ENCODE results near the gene SUV39H2.
"Not testable (repeated sequence)": the region's sequence is repeated elsewhere in the genome, so short reads cannot be mapped to it uniquely, and the experiment has no call there.

SUV39H2 gene

DNA sequence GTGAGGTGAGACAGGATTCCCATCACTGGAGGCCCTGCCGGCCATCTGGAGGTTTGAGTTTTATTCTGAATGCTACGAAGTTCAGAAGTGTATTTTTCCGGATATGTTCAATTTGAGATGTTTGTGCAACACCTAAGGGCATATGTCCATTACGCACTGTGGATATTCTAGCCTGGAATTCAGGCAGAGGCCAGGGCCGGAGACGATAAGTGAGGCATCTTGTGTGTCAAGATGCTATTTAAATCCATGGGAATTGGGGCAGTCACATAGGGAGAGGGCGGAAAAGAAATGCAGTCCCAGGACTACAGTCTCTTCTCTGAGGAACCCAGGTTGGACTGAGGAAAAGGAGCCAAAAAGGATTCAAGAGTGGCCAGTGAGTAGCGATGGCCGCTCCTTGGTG, 1.9 kb upstream of the SUV39H2 start:
- DNase-seq: no peak

DNA sequence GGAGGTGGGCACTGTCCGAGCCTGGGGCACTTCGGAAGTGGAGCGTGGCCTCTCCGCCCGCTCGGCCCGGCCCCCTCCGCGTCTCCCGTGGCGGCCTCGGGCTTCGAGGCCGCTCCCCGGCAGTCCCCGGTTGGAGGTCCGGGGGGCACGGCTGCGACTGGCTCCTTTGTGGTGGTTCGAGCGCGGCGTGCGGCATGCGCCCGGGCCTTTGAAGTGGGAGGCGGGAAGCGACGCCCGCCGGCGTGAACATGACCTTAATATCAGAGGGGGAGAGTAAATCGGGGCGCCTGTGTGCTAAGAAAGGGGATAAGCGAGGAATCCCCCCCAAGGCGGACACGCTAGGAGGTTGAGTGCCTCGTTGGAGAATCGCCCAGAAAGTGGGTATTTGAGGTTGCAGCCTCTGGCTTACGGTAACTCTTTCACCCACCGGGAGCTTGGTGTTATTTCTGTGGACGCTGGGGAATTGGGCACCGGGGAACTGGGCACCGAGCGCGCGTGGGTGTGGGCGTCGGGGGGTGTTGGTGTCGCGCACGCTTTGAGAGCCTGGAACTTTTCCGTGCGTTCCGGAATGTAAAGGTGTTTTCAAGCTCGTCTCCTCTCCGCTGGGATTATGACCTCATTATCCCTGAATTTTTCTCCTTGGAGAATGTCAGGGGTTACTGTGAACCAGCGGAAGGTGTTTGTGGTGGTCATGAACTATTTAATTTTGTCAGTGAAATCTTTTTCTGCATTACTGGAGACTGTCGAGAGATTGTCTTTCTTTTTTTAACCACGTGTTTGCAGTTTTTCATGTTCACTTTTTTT, 660 bp downstream of the SUV39H2 start:
- peak; percentile 29 for DNase-seq

DNA sequence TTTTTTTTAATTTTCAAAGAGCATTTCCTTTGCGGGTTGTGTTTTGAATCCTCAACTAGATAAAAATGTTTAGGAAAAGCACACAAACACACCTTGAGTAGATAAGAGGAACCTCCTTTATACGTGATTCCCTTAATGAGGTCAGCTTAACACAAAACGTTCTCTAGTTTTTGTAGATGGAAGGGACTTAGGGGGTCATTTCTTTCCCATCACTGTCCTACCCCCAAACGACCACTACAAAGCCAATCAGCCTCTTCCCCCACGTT, 1.2 kb downstream of the SUV39H2 start:
- no peak for DNase-seq

DNA sequence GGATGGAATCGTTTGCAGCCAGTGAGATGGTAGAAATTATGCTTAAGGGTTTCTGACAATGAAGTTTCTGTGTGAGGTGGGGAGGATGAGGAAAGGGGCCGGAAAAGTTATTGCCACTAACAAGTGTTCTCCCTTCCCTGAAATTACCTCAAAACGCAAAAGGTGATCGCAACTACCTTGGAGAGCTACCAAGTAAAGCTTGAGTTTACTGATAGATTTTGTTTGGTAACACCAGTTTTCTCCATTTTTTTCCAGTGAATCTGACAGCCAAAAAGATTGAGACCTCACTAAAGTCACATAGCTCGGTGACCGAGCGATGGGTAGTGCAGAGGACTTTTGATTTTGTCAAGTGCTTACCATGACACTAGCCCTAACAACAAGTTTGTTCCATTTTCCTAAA, 1.6 kb downstream of the SUV39H2 start:
- DNase-seq: no peak

DNA sequence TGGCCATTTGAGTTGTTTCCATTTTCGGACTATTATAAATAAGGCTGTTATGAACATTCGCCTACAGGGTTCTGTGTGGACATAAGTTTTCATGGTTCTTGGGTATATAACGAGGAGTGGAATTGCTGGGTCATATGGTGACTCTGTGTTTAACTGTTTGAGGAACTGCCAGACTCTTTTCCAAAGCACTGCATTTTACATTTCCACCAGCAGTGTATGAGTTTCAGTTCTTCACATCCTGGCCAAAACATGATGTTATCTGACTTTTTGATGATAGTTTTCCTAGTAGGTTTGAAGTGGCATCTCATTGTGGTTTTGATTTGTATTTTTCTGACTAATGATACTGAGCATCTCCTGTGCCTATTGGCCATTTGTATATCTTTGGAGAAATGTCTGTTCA, 5.4 kb downstream of the SUV39H2 start:
- DNase-seq: no peak

DNA sequence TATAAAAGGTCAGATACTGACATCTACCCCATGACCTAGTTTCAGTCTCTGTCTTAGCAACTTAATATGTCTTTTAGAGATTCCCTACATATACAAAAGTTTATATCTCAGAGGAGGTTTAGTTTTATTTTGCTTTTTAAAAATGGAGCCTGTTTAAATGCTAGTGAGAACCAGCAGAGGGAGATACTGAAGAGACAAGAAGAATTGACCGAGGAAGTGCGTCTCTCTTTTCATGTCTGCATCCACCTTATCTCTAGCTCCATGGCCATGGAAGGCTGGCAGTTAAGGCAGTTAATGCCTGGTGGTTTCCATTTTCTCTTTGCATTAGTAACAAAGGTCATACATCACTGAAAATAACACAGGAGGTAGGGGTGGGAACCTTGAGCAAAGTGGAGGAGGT, 10.7 kb downstream of the SUV39H2 start:
- DNase-seq: no peak

DNA sequence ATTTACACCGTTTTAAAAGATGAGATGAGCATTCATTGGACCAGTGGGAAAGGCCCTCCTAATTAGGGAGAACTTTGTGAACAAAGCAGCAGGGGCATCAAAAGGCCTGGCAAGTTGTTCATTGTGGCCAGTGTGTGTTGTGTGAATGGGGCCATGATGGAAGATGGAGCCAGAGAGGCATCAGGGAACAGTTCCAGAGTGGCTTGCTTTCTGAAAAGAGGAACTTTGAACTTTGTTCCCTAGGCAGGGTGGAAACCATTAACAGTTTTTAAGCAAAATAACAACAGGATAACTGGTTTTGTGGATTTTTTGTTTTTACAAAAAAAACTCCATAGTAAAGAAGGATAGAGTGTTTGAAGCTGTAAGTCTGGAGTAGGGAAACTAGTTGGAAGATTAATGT, 12.5 kb downstream of the SUV39H2 start:
- DNase-seq: no peak

DNA sequence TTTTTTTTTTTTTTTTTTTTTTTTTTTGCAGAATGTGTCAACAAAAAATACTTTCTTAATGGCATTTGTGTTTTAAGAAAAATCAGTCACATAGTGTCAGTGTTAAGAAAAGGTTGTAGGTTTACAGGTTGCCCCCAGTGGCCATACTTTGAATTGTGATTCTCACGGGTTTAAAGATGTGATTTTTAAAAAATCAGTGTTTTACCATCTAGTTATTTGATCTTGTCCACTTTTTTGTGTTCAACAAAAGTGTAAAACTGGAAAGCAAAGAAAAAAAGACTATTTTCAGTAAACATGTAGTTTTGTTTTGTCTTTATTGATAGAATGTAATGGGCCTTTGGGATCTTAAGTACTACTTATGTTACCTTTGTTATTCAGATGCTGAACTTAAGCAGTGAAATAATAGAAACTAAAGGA, 25.7 kb downstream of the SUV39H2 start:
- DNase-seq: no peak

DNA sequence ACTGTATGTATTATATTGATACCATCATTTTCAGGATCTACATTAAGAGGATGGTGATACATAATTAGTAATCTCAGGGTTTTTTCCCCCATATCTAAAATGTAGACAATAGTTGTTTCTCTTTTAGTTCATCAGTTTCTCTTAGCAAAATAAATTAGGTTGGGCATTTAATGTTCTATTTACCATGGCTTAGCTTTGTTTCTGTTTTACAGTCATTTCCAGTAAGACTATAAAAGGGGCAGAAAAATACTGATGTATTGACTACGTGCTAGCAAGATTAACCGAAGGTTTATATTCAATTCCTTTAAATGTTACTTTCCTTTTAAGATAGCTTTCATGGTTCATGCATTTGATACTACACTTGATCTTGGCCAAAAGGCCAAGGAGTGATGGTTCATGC, 26.2 kb downstream of the SUV39H2 start:
- DNase-seq: no peak

DNA sequence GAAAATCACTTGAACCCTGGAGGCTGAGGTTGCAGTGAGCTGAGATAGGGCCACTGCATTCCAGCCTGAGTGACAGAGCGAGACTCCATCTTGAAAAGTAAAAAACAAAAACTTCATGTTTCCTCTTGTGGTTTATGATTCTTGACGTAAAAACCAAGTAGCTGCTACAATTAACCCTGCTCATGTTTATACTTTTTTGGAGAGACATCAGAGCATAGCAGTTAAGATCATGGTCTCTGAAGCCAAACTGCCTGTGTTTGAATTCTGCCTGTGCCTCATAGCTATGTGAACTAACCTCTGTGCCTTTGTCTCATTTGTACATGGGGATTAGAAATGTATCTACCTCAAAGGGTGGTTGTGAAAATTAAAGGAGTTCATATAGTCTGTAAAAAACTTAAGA, 27.2 kb downstream of the SUV39H2 start:
- DNase-seq: no peak

DNA sequence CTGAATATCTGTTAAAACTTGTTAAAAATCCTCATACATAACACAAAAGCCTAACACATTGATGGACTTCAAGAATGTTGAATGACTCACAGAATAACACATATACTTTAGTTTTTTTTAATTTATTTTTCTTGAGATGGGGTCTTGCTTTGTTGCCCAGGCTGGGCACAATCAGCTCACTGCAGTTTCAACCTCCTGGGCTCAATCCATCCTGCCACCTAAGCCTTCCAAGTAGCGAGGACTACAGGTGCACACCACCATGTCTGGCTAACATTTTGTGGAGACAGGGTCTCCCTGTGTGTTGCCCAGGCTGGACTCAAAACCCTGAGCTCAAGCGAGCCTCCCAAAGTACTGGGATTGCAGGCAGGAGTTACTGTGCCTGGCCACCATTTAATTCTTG, 28.1 kb downstream of the SUV39H2 start:
- DNase-seq: no peak

DNA sequence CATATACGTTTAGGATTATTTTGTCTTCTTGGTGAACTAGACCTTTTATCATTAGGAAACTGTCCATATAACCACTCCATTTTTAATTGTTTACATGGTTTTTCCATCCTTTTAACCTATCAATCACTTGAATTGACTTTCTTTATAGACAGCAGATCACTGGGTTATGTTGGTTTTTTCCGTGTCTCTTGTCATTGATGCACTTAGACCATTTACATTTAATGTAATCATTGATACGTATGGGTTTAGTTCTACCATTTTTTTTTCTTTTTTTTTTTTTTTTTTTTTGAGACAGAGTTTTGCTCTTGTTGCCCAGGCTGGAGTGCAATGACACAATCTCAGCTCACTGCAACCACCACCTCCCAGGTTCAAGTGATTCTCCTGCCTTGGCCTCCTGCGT, 28.9 kb downstream of the SUV39H2 start:
- not testable (repeated sequence) for DNase-seq

DNA sequence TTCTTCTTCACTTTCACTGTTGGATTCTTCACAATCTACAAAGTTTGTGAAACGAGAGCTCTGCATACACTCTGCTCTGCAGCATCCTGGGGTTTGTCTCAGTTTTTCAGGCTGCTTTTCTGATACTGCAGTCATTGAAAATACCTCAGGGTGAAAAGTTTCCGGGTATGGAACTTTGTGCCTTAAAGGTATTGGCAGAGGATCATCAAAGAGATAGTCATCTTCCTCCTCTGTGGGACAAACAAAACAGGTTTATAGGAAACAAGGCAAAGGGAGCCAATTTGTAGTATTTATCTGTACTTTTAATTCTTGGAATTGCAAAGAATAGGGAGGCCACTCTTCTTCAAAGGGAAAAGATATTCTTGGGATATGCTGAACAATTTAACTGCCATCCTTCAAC, 30.4 kb downstream of the SUV39H2 start:
- DNase-seq: no peak

DNA sequence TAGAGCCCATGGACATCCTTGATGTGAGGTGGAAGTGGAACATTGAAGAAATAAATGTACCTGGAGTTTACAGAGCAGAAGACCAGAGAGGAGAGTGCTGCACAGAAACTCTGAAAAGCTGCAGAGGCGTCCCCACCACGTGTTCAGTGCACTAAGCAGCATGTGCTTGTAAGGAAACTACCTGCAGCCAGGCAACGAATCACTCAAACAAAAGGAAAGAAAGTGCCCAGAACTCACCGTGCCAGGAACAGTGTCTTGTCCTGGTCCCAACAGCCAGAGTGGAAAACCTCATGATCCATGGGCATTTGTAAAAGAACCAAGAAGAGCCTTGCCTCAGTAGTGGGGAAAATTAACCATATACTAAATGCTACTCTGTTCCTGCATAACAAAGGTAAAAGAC, 32.3 kb downstream of the SUV39H2 start:
- DNase-seq: no peak

DNA sequence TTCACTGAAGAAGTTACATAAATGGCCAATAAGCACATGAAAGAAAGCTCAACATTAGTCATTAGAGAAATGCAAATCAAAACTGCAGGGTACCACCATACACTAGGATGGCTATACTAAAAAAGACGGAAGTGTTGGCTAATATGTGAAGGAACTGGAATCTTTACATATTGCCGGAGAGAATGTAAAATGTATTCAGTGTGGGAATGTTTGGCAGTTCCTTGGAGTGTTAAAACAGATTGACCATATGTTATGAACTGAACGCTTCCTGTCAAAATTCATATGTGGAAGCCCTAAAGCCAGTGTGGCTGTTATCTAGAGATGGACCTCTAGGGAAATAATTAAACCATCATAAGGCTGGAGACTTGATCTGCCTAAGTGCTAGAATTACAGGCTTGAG, 33.1 kb downstream of the SUV39H2 start:
- DNase-seq: no peak

DNA sequence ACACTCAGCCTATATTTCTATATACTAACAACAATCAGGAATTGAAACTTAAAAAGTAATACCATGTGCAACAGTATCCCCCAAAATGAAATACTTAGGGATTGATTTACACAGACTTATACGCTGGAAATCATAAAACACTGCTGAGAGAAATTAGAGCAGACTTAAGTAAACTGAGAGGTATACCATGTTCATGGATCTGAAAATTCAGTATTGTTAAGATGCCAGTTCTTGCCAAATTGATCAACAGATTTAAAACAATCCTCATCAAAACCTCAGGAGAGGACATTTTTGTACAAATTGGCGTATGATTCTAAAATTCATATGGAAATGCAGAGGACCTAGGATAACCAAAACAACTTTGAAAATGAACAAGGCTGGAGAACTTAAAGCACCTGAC, 37.9 kb downstream of the SUV39H2 start:
- no peak for DNase-seq

DNA sequence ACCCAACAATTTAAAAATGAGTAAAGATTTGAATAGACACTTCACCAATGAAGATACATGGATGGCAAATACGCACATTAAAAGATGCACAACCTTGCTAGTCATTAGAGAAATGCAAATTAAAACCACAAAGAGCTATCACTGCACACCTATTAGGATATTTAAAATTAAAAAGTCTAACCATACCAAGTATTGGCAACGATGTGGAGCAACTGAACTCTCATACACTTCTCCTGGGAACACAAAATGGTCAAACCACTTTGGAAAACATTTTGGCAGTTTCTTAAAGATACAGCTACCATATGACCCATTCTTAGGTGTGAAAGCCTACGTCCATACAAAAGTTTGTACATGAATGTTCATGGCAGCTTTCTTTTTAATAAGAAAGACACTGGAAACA, 39.2 kb downstream of the SUV39H2 start:
- no peak for DNase-seq

DNA sequence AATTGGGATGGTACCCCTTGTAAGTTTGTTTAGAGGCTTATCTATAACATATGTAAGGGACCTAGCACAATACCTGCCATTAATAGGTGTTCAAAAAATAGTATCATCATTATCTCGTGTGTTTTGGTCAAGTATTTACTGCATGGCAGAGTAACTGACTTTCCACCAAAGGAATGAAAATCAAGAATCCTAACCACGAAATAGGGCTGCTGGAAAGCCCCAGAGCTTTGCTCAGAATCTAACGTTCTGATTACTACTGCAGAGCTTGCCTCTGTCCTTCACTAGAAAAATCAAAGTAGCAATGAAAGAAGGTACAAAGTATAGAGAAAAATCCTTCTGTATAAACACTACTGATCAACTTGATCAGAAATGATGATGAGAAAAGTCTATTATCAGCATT, 40.3 kb downstream of the SUV39H2 start:
- DNase-seq: no peak

DNA sequence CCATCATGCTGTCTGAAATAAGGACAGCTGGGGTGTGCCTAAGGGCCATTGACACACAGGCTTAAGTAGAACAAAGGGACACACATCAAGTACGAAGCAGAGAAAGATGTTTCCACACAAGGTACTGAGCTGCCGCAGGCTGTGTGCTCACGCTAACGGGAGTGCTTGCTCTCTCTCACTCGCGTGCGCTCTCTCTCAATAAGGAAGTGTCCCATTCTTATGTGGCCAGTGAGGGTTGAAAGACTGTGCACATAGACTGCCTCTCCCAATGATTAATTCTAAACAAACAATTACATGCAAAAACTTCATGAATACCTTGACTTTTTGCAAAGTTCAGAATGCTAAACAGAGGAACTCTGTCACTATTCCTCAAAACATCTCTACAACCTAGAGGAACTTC, 45.3 kb downstream of the SUV39H2 start:
- DNase-seq: no peak

DNA sequence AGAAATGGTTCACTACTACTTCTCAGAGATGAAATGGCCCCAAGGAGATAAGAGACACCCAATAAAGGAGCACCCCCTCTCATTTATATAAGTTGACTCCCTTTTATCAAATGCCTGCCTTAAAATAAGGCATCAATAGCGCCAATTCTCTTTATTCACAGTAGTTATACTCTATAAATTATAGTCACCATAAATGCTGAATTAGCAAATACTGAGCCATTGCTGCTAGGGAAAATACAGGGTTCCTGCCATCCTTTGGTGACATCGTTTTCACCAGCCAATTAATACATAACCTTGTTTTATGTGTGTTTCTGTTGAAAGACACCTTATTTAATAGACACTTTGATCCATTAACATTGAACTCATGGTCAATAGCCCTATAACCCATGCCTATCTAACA, 46.6 kb downstream of the SUV39H2 start:
- DNase-seq: no peak

DNA sequence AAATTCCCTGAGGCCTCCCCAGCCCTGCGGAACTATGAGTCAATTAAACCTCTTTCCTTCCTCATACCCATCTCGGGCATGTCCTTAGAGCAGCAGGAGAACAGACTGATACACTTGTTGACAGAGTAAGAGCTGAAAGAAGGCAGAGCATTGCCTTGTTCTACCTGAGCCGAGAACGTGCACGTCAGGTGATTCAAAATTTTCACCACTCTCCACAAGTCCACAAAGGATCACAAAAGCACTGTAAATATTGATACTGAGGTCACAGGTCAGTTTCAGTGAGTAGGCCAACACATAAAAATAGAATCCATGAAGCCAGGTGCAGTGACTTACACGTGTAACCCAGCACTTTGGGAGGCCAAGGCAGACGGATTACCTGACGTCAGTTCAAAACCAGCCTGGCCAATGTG, 47.4 kb downstream of the SUV39H2 start:
- no peak for DNase-seq

DNA sequence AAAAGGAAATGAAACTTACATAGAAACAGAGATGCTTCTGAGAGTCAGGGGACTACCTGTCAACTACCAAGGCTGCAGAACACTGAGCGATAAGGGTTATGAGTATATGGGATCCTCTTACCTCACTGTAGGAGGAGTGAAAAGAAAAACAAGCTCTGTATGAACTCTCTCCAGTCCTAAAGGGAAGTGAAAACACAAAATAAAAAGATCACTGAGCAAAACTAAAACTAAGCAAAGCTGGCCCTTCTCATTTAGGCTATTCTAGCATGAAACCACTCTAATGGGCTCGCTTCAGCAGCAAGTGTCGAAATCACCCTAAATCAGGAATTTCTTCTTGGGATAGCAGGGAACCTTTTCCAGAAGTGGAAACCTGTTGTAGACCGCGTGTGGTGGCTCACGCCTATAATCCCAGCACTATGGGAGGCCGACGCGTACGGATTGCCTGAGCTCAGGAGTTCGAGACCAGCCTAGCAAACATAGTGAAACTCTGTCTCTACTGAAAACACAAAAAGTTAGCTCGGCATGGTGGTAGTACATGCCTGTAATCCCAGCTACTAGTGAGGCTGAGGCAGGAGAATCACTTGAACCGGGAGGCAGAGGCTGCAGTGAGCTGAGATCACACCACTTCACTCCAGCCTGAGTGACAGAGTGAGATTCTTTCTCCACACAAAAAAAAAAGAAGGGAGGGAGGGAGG, 48.2 kb downstream of the SUV39H2 start:
- no peak for DNase-seq

DNA sequence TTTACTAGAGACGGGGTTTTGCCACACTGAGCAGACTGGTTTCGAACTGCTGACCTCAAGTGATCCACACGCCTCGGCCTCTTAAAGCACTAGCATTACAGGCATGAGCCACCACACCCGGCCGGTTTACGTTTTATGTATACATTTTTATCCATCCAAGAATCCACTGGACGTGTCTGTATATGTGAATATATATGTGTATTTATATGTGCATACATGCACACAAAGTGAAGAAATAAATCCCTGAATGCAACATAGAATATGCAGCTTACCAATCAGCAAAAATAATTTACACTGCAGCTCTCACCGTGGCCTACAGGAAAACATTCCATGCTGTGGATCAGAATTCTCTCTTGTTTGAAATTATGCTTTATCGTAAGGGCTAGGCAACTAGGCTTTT, 51.9 kb downstream of the SUV39H2 start:
- no peak for DNase-seq

DNA sequence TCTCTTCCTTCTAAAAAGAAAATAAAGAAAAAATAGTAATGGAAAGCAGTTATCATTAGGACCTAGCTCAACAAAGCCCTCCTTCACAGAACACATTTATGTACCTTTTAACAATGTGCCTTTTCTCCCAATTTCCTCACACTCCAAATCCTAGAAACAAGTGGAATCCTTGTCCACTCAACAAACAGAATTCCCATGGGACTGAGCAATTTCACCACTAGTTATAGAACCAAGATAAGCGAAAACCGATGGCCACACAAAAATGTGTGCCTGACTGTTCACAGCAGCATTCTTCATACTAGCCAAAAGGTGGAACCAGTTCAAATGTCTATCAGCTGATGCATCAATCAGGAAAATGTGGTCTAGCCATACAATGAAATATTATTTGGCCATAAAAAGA, 57.9 kb downstream of the SUV39H2 start:
- no peak for DNase-seq

DNA sequence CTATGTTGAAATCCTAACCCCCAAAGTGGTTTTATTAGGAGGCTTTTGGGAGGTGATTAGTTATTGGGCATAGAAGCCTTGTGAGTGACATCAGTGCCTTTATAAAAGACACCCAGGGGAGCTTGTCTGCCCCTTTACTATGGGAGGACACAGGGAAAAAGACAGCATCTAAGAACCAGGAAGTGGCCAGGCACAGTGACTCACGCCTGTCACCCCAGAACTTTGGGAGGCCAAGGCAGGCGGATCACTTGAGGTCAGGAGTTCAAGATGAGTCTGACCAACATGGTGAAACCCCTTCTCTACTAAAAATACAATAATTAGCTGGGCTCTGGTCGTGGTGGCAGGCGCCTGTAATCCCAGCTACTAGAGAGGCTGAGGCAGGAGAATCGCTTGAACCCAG, 60.3 kb downstream of the SUV39H2 start:
- DNase-seq: not testable (repeated sequence)
